ENCODE results near the gene MYG1.
A peak's percentile ranks its signal among the peaks of the same experiment; 100 is the strongest.
"Not testable (repeated sequence)": the region's sequence is repeated elsewhere in the genome, so short reads cannot be mapped to it uniquely, and the experiment has no call there.

The MYG1 gene

DNA sequence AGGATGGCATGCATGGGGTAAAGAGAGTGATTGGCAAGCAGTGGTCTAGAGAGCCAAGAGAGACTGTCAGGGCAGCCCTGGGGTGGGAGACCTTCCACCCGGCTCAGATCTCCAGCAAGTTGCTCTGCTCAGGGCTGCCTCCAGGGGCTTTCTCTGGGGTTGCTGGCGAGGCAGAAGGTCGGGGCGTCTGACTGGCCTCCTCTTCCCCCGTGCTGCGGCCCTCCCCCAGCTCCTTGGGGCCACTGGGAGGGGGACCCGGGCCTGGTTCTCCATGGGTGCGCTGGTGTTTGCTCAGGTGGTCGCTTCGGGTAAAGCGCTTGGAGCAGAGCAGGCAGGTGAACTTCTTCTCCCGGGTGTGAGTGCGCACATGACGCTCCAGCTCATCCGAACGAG is 28.5 kb downstream of the MYG1 start:
- DNase-seq = no peak

DNA sequence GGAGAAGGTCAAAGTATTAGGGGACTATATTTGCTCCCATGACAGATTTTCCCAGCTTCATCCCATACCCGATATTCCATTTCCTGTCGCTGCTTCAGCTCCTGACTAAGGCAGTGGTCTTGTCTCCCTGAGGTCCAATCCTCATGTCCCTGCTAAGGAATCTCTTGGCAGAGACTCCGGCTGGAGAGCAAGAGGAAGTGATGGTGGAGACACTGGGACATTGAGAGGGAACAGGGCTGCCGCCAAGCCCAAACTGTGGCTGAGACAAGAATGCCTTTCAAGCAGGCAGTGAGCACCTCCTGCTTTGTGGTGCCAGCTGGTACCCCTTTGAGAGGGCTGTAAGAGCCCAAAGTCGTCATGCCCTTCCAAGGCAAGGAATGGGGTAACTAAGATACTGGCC is 31.2 kb downstream of the MYG1 start:
- no peak for DNase-seq

DNA sequence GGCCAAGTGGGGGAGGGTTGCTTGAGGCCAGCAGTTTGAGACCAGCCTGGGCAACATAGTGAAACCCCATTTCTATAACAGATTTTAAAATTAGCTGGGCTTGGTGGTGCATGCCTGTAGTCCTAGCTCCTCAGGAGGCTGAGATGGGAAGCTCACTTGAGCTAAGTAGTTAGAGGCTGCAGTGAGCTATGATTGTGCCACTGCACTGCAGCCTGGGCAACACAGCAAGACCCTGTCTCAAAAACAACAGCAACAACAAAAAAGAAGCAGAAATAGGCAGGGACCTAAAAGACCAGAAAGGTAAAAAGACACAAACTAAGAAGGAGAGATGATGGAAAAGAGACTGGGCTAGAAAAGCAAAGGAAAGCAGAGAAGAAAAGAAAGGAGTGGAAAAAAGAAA is 32.8 kb downstream of the MYG1 start:
- not testable (repeated sequence) for DNase-seq

DNA sequence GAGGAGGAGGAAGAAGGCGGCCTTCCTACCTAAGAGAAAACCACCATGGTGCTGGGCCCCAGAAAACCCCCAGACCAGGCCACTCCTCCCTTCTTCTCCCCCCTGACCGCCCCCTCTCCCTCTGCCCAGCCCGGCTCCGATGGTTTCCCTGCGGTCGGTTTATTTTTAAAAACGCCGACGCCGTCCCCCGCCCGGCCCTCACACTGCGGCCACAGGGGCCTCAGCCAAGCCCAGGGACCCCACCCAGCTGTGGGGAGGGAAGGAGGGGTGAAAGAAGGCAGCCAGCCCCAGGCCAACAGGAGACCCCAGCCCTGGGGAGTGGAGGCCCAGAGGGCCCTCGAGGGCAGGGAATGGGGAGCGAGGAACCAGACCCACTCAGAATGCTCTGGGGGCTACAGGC is 33.2 kb downstream of the MYG1 start:
- DNase-seq = no peak

DNA sequence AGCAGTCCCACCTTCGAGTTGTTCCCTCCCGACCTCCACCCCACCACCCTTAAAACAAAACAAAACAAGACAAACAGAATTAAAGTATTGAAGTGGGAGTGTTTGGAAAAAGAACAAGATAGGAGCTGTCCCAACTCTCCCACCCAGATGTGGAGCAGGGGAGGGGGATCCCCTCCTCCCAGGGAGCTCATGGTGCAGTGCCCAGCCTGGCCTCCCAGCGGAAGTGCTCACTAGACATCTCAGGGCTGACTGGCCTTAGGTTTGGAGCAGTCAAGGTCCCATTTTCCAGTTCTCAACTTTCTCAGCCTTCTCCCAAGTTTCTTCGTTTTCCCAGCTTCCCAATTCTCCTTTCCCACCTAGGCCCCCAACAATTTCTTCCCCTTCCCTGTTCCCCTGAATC is 33.8 kb downstream of the MYG1 start:
- no peak for DNase-seq

DNA sequence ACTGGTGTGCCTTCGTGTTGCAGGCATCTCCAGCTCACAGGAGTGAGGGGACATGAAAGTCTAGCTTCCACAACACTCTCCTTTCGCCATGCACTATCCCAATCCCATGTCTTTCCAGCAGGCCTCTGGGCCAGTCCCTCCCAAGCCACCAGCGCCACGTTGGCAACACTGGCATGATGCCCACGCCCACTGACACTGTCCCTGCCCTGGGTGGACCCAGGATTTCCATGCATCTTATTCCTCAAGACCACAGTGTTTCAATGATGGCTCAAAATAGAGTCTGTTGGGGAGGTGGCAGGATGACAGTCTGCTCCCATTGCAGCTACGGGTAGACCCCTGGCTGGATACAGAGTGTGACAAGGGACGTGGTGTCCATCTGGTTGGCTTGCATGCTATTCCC is 34.4 kb downstream of the MYG1 start:
- DNase-seq = no peak

DNA sequence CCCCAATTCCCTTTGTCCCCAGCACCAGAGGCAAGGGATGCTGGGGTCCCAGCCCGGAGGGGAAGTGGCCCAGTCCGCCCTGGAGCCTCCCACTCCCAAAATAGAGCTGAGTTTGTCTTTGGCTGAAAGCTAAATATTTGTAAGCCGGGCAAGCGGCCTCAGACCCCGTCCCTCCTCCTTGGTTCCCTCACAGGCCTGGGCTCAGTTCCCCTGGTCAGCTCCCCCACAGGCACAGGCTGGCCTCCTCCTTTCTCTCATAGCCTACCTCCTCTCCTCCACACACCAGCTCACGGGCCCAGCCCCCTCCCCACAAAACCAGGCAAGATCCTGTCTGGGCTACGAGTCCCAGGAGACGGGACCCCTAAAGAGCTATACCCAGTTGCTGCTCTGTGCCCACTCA is 35.3 kb downstream of the MYG1 start:
- no peak for DNase-seq

DNA sequence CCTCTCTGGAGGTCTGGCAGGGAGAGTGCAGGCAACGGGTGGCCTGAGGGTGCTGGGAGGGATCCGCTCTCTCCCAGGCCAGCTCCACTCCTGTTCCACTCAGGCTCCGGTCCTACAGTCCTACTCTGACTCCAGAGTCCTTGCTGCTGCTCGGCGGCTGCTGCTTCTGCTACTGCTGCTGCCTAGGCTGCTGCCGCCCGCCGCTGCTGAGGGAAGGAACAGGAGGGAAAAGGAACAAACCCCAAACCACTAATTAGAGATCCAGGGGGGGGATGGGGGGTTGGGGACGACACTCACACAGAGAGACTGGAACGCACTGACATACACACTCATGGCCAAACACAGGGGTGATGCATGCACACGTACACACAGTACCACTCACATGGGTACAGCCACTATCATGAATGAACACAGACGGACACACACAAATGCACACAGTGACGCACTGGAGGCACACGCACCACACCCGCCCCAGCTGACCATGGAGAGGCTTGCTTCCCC is 36.7 kb downstream of the MYG1 start, which contains the start of gene SP7:
SP7 (minus strand) TSS at position 174 of the 501 bp plus-strand sequence. CDS start 708 bp downstream, outside the sequence.
- no peak for DNase-seq

DNA sequence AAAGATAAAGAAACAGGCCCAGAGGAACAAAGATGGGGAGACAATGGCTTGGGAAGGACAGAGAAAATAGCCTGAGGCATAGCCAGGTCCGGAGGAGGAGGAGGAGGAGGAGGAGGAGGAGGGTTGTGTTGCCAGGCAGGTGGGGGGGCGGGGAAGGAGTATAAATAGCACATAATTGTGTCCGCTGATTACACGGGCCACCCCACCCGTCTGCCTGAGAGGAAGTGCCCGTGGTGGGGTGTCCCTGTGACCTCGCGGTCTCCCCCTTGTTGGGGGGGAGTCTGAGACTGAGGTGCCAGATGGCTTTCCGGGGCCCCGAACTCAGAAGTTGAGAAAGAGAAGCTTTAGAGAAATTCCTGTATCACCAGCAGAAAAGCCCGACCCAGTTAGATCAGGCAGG is 38.5 kb downstream of the MYG1 start:
- DNase-seq = no peak

DNA sequence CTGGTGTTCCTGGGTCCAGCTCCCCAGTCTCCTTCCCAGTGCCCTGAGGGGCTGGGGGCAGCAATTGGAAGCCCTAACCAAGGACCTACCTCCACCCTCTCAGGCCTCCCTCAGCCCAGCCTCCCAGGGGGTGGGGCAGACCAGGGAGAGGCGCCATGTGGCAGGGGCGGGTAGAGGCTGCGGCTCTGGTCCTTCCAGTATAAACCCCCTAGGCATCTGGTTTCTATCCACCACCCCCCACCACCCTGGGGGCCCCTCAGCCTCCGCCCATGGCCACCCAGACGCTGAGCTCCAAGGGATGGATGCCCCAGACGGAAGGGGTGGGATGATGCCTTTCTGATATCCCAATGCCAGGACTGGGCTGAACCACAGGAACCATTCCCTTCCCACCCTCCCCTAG is 39.4 kb downstream of the MYG1 start:
- no peak for DNase-seq

DNA sequence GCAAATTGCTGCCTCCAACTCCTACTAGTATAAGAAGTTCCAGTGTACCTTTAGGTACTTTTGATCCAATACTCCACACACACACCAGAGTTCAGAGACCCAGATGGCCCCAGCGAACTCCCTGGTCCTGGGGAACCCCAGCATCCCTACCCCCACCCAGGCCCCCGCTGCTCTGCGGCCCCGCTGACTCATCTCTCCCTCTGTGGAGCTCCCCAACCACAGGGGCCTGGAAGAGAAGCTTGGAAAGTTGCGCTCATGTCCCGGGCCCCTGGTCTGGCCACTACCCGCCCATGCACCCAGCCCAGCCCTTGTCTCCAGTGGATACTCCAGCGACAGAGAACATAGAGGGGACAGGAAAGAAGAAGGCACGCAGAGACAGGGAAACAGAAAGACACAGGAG is 40.9 kb downstream of the MYG1 start:
- DNase-seq = no peak

DNA sequence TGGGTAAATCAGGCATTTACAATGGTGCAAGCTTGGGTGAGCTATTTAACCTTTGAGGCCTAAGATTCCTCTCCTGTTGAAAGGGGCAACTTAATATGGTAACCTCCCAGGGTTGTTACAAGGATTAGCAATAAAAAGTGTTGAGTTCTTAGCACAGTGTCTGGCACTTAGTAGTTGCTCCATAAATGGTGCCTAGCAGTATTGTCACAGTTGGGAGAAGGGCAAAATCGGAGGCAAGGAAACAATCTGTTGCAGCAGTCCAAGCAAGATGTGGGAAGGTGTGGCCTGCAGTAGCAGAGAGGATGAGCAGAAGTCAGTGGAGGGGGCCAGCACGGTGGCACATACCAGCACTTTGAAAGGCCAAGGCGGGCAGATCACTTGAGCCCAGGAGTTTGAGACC is 44.0 kb downstream of the MYG1 start:
- no peak for DNase-seq

DNA sequence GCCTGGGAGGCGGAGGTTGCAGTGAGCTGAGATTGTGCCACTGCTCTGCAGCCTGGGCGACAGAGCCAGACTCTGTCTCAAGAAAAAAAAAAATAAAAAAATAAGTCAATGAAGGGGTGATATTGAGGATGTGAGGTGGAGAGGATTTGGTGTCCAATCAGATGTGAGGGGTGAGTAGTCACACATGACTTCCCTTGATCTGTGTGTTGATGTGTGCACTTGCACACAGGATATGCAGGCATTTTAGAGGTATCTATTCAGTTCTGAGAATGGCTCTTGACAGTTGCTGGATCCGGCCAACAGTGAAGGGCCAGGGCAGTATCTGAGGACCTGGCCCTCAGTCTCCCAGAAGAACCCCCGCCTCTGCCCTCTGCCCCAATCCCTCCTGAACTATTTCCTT is 44.5 kb downstream of the MYG1 start:
- no peak for DNase-seq

DNA sequence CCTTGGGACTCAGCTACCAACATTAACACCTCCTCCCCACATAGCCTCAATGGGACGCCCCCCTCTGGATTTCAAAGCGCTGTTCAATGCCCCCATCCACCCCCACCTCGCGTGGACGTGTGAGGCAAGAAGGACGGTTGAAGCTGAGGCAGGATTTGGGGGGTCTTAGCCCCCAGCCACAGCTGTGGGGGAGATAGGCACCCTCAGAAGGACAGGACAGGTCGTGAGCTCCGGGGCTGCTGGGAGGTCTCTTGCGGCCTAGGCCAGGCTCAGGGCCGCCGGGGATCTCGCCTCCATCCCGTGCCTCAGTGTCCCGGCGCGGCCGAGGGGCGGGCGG is 45.0 kb downstream of the MYG1 start:
- DNase-seq = no peak

DNA sequence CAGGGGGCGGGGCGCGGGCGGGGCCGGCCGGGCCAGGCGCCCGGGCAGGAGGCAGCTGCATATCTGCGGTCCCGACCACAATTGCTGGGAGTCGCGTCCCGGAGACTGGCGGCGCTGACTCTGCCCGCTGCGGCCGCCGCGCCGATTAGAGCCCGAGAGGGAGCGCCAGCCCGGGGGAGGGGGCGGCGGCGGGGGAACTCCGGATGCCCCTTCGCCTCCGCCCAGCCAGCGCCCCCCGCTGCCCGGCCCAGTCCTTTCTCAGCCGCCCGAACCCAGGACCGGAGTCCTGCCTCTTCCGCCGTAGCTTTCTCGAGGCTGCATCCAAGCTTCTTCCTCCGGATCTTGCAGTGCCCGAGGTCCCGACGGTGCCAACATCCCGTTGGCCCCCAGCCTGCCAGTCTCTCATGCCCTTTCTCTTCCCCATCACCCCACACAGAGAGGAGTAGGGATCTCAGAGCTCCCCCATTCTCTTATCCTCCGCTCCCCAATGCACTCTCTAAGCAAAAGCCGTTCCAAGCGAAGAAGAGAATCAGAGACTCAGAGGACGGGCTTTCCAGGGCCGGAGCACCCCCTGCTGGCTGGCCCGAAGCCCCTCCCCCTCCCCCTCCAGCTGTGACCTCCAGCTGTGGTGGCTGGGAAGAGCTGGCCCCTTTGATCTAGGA is 45.5 kb downstream of the MYG1 start:
- peak; percentile 59 for DNase-seq

DNA sequence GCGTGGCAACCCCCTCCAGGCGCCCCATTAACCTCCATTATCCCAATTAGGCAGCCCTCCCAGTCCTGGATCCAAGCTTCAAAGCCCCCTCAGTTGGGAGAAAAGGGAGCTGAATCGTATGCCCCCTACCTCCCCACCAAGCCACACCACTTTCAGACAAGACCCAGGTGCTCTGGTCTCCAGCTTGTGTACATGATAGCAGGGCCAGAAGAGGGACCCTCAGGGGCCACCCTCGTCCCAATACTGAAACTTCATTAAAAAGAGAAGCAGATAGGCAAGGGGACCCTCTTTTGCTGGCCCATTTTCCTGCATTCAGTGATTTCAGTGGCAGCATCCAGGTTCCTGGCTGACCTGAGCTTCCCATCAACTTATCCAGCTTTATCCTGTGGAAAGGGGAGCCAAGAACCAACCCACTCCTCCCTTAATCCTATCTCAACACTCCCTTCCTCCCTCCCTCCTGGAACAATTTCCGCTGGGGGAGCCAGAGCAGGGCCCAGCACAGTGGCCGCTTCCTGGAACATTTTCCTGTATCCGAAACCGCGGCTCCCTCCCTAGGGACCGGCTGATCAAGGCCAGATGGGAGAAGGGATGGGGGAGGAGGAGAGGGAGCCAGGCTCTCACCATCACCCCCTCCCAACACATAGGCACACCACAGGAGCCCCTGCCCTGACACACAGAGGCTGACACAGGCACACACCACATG is 46.1 kb downstream of the MYG1 start:
- no peak for DNase-seq

DNA sequence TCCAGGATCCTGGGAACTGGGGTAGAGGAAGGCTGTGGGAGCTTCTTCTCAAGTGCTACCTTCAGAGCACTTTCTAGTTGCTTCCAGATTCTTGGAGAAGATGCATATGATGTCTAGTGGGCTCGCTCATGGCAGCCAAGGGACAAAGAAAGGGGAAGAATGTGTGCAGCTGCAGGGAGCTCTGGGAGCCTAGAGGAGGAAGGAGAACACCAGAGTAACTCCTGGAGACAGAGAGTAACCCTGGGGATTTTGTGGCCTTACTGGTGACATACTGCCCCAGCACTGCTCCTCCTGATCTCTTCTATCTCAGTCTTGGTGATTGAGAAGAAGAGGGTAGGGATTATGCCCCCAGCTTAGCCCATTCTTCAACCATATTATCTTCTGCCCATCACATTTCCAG is 47.0 kb downstream of the MYG1 start:
- DNase-seq = no peak

DNA sequence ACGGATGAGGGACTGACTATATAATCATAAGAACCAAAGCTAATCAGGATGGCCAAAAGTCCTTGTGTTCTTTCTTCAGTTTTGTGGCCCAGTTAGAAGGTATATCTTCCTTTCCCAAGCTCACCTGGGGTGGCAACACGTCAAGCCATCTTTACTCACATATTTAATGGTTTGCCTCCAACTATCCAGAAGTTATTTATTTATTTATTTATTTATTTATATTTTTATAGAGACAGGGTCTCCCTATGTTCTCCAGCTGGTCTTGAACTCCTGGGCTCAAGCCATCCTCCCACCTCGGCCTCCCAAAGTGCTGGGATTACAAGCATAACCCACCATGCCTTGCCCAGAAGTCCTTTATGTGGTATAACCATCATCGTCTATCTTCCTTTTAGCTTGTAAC is 48.4 kb downstream of the MYG1 start:
- no peak for DNase-seq

DNA sequence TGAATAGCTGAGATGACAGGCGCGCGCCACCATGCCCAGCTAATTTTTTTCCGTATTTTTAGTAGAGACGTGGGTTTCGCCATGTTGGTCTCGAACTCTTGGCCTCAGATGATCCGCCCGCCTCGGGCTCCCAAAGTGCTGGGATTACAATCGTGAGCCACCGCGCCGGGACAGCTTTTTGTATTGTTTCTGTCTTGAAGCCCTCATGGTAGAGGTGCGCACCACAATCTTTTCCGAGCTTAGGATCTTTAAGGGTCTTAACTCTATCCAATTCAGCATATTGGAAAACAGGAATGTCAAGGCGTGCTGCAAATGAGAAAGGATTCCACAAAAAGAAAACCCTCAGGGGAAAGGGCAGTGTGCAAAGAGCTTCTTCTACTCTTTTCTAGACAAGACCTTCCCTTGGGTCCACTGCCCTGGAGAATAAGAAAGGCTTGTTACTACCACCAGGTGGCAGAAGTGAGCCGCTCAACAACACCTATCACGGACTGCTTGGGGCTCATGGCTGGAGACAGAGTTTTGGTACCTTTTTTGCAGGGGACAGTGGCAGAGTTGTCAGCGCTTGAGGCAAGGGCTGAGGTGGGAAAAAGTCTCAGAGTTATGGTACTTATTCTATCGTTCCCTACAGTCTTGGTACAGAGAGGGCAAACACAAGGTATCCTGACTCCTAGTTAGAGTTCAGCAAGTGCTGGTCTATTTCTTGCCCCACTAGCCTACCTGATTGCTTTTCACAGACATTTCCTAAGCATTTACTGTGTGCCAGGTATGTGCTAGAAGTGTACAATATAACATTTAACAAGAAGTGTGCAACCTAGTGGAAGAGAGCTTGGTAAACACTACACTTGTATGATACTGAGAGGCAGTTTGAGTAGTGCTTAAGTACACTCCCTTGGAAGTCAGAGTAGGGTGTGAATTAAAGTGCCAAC is 53.1 kb downstream of the MYG1 start:
- peak; percentile 70 for DNase-seq

DNA sequence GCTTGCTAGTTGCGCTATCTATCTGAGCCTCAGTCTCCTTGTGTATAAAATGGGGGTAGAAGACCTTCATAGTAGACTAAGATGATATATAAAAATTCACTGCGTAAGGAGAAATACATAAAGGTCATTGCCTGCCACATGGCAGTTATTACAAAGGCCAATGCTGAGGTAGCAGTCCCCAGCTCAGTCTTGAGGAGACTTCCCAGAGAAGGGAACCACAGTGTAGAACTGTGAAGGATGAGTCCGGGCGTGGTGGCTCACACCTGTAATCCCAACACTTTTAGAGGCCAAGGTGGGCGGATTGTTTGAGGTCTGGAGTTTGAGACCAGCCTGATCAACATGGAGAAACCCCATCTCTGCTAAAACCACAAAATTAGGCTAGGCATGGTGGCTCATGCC is 53.8 kb downstream of the MYG1 start:
- no peak for DNase-seq

DNA sequence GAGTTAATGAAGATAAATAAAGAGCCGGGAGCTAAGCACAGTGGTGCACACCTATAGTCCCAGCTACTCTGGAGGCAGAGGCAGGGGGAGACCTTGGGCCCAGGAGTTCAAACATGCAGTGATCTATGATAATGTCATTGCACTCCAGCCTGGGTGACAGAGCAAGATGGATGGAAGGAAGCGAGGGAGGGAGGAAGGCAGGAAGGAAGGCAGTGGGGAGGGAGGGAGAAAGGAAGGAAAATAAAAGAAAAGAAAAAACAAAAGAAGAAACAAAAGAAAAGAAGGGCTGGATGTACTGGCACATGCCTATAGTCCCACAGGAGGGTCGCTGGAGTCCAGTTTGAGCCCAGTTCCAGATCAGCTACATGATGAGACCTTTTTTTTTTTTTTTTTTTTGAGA is 55.6 kb downstream of the MYG1 start:
- DNase-seq = no peak
